ENCODE results near the gene KRTAP10-8. TPM values are rescaled to one million over a fixed set of nuclear protein-coding genes. Genes with fewer than 3 reads are reported as not detected.

Gene KRTAP10-8, protein sequence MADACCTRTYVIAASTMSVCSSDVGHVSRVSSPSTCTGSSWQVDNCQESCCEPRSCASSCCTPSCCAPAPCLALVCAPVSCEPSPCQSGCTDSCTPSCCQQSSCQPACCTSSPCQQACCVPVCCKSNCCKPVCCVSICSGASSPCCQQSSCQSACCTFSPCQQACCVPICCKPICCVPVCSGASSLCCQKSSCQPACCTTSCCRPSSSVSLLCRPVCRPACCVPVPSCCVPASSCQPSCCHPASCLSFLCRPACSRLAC
- total RNA-seq, result not detected in 2 replicates

DNA sequence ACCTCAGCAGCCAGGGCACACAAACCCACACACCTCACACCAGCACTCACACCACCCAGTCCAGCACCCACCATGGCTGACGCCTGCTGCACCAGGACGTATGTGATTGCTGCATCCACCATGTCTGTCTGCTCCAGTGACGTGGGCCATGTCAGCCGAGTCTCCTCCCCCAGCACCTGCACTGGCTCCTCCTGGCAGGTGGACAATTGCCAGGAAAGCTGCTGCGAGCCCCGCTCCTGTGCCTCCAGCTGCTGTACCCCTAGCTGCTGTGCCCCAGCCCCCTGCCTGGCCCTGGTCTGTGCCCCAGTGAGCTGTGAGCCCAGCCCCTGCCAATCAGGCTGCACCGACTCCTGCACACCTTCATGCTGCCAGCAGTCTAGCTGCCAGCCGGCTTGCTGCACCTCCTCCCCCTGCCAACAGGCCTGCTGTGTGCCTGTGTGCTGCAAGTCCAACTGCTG, at the start of gene KRTAP10-8:
Gene KRTAP10-8, plus strand, starts transcription at position 51 of the 458 bp plus-strand sequence. Its CDS starts 22 bp downstream, at position 73.

DNA sequence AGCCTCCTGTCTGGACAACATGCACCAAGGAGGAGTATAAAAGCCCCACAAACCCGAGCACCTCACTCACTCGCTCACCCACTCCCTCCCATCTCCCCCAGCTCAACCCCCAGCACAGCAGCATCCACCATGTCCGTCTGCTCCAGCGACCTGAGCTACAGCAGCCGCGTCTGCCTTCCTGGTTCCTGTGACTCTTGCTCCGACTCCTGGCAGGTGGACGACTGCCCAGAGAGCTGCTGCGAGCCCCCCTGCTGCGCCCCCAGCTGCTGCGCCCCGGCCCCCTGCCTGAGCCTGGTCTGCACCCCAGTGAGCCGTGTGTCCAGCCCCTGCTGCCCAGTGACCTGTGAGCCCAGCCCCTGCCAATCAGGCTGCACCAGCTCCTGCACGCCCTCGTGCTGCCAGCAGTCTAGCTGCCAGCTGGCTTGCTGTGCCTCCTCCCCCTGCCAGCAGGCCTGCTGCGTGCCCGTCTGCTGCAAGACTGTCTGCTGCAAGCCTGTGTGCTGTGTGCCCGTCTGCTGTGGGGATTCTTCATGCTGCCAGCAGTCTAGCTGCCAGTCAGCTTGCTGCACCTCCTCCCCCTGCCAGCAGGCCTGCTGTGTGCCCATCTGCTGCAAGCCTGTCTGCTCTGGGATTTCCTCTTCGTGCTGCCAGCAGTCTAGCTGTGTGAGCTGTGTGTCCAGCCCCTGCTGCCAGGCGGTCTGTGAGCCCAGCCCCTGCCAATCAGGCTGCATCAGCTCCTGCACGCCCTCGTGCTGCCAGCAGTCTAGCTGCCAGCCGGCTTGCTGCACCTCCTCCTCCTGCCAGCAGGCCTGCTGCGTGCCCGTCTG, 38.0 kb upstream of the KRTAP10-8 start, which contains the start of gene KRTAP10-4:
Gene KRTAP10-4, plus strand, starts transcription at position 100 of the 827 bp plus-strand sequence. Its CDS starts 30 bp downstream, at position 130.

DNA sequence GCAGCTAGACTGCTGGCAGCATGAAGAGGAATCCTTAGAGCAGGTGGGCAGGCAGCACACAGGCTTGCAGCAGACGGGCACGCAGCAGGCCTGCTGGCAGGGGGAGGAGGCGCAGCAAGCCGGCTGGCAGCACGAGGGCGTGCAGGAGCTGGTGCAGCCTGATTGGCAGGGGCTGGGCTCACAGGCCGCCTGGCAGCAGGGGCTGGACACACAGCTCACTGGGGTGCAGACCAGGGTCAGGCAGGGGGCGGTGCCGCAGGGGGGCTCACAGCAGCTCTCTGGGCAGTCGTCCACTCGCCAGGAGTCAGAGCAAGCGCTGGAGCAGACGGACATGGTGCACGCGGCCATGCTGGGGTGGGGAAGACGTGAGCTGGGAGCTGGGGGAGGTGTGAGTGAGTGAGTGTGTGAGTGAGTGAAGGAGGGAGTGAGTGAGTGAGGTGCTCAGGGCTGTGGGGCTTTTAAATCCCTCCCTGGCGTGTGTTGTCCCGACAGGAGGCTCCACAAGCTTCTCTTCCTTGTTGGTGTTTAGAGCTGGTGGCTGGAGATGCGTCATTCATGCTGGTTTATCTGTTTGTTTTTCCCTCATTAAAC, 31.6 kb upstream of the KRTAP10-8 start, which contains the start of gene KRTAP10-5:
Gene KRTAP10-5, minus strand, starts transcription at position 374 of the 591 bp plus-strand sequence. Its CDS starts 26 bp downstream, at position 348.

DNA sequence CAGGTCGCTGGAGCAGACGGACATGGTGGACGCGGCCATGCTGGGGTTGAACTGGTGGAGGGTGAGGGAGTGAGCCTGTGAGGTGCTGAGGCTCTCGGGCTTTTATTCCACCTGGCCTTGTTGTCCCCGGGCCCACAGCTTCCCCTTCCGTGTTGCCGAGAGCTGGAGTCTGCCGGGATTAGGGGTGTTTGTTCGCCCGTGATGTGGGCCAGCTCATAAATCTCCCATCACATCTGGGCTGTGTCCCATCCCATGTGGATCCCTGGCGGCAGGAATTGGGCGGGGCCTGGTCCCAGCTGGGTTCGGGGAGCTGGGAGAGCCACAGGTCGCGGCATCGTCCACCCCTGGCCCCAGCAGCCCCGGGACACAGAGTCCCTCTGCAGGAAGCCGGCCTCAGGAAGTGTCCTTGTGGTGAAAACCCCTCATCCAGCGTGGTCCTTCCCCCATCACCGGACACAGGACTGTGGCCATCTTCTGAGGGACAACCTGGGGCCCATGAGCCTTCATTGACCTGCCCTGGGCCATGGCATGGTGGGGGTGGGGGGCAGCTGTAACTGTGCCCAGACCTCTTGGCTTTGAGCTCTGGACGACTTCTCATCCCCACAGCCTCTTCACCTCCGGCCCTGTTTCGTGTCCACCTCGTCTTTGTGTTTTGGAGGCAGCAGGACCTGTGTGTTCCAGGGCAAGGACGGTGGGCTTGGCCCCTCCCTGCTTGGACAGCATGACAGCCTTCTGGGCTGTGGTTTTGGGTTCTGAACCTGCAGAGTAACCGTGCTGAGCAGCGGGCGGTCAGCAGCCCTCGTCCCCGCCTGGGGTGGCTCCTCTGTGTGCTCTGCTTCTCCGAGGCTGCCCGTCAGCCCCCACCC, 19.2 kb upstream of the KRTAP10-8 start, which contains the start of gene KRTAP10-6:
Gene KRTAP10-6, minus strand, starts transcription at position 60 of the 866 bp plus-strand sequence. Its CDS starts 21 bp downstream, at position 39.

DNA sequence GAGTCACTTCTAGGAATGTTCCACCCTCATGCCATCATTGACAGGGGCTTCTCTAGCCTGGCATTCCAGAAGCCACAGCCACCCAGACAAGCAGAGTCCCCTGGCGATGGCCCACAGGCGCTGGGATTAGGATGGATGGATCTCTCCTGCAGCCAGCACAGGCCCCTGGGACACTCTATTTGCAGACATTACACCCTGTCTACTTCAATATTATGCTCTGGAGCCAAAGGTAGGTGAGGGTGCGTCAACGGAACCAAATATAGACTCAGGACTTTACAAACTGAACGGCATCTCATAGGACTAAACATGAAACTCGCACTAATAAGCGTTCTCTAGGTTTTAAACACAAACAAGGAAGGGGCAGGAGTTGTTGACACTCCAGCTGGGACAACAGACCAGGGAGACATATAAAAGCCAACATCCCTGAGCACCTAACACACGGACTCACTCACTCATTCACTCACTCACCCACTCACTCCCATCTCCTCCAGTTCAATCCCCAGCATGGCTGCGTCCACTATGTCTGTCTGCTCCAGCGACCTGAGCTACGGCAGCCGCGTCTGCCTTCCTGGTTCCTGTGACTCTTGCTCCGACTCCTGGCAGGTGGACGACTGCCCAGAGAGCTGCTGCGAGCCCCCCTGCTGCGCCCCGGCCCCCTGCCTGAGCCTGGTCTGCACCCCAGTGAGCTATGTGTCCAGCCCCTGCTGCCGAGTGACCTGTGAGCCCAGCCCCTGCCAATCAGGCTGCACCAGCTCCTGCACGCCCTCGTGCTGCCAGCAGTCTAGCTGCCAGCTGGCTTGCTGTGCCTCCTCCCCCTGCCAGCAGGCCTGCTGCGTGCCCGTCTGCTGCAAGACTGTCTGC, 11.5 kb upstream of the KRTAP10-8 start, which contains the start of gene KRTAP10-7:
Gene KRTAP10-7, plus strand, starts transcription at position 480 of the 861 bp plus-strand sequence. Its CDS starts 25 bp downstream, at position 505.

DNA sequence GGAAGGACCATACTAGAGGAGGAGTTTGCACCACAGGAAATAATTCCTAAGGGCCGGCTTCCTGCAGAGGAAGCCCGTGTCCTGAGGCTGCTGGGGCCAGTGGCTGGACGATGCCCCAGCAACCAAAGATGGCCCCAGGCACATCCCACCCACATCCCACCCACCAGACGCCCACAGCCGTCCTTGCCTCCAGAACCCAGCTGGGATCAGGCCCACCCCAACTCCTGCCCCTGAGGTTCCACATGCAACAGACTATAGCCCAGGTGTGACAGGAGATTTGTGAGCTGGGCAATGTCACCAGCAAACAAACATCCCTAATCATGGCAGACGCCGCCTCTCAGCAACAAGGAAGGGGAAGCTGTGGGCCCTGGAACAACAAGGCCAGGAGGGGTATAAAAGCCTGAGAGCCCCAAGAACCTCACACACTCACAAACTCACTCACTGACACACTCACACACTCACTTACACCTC, 14.8 kb downstream of the KRTAP10-8 start, which contains the start of gene KRTAP10-9:
Gene KRTAP10-9, plus strand, starts transcription at position 421 of the 471 bp plus-strand sequence. CDS start 79 bp downstream, outside the sequence.

DNA sequence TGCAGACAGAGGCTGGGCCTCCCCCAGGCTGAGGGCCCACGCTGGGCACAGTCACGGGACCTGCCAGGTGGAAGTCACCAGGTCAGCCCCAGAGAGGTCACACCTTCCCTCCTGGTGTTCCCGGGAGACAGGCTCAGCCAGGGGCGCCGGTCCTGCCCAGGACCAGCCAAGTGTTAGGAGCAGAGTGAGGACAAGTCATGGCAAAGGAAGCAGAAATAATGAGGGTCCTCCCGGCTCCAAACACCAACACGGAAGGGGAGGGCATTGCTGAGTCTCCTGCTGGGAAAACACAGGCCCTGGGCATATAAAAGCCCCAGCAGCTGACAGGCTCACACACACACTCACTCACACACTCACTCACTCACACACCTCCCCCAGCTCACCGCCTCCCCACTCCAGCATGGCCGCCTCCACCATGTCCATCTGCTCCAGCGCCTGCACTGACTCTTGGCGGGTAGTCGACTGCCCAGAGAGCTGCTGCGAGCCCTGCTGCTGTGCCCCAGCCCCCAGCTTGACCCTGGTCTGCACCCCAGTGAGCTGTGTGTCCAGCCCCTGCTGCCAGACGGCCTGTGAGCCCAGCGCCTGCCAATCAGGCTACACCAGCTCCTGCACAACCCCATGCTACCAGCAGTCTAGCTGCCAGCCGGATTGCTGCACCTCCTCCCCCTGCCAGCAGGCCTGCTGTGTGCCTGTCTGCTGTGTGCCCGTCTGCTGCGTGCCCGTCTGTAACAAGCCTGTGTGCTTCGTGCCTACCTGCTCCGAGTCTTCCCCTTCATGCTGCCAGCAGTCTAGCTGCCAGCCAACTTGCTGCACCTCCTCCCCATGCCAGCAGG, 25.4 kb downstream of the KRTAP10-8 start, which contains the start of gene KRTAP10-10:
Gene KRTAP10-10, plus strand, starts transcription at position 339 of the 833 bp plus-strand sequence. Its CDS starts 62 bp downstream, at position 401.

DNA sequence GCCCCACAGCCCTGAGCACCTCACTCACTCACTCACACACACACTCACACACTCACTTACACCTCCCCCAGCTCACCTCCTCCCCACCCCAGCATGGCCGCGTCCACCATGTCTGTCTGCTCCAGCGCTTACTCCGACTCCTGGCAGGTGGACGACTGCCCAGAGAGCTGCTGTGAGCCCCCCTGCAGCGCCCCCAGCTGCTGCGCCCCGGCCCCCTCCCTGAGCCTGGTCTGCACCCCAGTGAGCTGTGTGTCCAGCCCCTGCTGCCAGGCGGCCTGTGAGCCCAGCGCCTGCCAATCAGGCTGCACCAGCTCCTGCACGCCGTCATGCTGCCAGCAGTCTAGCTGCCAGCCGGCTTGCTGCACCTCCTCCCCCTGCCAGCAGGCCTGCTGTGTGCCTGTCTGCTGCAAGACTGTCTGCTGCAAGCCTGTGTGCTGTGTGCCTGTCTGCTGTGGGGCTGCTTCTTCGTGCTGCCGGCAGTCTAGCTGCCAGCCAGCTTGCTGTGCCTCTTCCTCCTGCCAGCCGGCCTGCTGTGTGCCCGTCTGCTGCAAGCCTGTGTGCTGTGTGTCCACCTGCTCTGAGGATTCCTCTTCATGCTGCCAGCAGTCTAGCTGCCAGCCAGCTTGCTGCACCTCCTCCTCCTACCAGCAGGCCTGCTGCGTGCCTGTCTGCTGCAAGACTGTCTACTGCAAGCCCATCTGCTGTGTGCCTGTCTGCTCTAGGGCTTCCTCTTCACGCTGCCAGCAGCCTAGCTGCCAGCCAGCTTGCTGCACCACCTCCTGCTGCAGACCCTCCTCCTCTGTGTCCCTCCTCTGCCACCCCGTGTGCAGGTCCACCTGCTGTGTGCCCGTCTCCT, 34.7 kb downstream of the KRTAP10-8 start, which contains the start of gene KRTAP10-11:
Gene KRTAP10-11, plus strand, starts transcription at position 49 of the 856 bp plus-strand sequence. Its CDS starts 45 bp downstream, at position 94.

DNA sequence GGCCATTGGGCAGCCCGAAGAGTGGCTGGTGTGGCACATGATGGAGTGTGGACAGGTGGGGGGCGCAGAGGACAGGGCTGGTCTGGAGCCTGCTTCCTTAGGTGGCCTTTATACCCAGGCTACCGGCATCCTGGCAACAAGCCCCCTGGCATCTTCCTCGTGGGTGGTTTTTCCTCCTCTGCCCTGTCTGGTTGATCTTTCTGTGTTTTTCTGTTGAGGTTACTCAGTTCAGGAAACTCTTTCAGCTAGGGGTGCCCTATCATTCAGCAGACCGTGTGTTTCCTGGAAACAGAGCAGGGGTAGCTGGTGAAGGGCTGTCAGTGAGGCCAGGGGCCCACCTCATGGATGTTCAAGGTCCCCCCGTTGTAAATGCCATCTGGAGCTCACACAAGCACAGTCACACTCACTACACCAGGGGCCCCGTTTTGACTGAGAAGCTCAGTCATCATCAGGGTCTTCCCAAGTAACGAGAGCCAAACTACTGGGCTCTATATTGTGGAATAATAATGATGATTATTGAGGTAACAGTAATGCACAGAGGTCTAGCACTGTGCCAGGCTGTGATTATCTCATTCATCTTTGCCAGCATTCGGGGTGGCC, 42.8 kb downstream of the KRTAP10-8 start, which contains the start of gene KRTAP12-4:
Gene KRTAP12-4, minus strand, starts transcription at position 84 of the 600 bp plus-strand sequence. Its CDS starts 45 bp downstream, at position 39.

DNA sequence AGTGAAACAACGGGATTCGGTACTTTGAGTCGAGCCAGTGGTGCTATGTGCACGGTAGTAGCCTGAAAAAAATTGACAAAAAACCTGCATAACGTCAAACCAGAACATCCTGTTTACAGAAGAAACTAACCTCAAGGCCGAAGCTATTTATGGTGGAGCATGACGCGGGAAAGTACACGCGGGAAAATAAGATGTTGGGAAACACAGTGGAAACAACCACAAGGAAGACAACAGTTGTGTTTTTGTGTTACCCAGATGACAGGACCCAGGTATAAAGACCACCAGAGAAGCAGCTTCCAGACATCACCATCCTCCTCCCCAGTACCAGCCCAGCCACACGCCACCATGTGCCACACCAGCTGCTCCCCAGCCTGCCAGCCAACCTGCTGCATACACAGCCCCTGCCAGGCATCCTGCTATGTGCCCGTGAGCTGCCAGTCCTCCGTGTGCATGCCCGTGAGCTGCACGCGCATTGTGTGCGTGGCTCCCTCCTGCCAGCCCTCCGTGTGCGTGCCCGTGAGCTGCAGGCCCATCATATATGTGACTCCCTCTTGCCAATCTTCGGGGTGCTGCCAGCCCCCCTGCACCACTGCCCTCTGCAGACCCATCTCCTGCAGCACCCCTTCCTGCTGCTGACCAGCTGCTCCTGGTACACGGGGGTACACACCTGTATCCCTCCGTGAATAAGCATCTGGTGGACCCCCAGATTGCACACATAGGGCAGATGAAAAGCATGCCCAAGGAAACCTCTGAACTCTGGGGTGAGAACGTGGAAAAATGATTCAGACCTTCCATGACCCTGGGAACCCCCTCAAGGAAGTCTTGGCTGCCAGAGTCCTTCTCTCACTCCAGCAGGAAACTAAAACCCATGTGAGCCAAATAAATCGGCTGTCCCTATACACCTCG, 46.0 kb downstream of the KRTAP10-8 start, which contains the start of gene KRTAP12-3:
Gene KRTAP12-3, plus strand, starts transcription at position 298 of the 906 bp plus-strand sequence. Its CDS starts 48 bp downstream, at position 346.

Other genes with a start within 250 kb of the KRTAP10-8 start
- 0.13 and 0.25 TPM in 2 replicates for gene LRRC3, start 156.6 kb upstream of the KRTAP10-8 start, total RNA-seq
- not detected in 2 replicates for gene KRTAP10-1, start 71.9 kb upstream of the KRTAP10-8 start, total RNA-seq
- gene KRTAP10-2, start 60.6 kb upstream of the KRTAP10-8 start, total RNA-seq, result not detected in 2 replicates
- not detected in 2 replicates for gene KRTAP10-3, start 53.3 kb upstream of the KRTAP10-8 start, total RNA-seq
- not detected in 2 replicates for gene KRTAP10-4, start 38.4 kb upstream of the KRTAP10-8 start, total RNA-seq
- not detected in 2 replicates for gene KRTAP10-5, start 31.5 kb upstream of the KRTAP10-8 start, total RNA-seq
- not detected in 2 replicates for gene KRTAP10-6, start 19.6 kb upstream of the KRTAP10-8 start, total RNA-seq
- not detected in 2 replicates for gene KRTAP10-7, start 11.5 kb upstream of the KRTAP10-8 start, total RNA-seq
- not detected in 2 replicates for gene KRTAP10-9, start 15.0 kb downstream of the KRTAP10-8 start, total RNA-seq
- not detected in 2 replicates for gene KRTAP10-10, start 25.3 kb downstream of the KRTAP10-8 start, total RNA-seq
- gene KRTAP10-11, start 34.3 kb downstream of the KRTAP10-8 start, total RNA-seq, result not detected in 2 replicates
- not detected in 2 replicates for gene KRTAP12-4, start 42.6 kb downstream of the KRTAP10-8 start, total RNA-seq
- gene KRTAP12-3, start 45.9 kb downstream of the KRTAP10-8 start, total RNA-seq, result not detected in 2 replicates
- not detected in 2 replicates for gene KRTAP12-2, start 54.8 kb downstream of the KRTAP10-8 start, total RNA-seq
- gene KRTAP12-1, start 70.1 kb downstream of the KRTAP10-8 start, total RNA-seq, result not detected in 2 replicates
- not detected in 2 replicates for gene KRTAP10-12, start 85.1 kb downstream of the KRTAP10-8 start, total RNA-seq
- not detected in 2 replicates for gene TSPEAR, start 99.5 kb downstream of the KRTAP10-8 start, total RNA-seq
- 68.0 and 76.8 TPM in 2 replicates for gene UBE2G2, start 189.7 kb downstream of the KRTAP10-8 start, total RNA-seq
- gene SUMO3, start 206.0 kb downstream of the KRTAP10-8 start, total RNA-seq, result 86.3 and 90.5 TPM in 2 replicates